ENCODE results near the gene ASB10.

ASB10 gene

GRCh38 chr7:151134743-151135524, 52.1 kb downstream of the ASB10 start:
- no peak for DNase-seq

GRCh38 chr7:151133986-151134742, 52.9 kb downstream of the ASB10 start:
- no peak for DNase-seq

GRCh38 chr7:151133266-151133985, 53.6 kb downstream of the ASB10 start:
- no peak for DNase-seq

DNA sequence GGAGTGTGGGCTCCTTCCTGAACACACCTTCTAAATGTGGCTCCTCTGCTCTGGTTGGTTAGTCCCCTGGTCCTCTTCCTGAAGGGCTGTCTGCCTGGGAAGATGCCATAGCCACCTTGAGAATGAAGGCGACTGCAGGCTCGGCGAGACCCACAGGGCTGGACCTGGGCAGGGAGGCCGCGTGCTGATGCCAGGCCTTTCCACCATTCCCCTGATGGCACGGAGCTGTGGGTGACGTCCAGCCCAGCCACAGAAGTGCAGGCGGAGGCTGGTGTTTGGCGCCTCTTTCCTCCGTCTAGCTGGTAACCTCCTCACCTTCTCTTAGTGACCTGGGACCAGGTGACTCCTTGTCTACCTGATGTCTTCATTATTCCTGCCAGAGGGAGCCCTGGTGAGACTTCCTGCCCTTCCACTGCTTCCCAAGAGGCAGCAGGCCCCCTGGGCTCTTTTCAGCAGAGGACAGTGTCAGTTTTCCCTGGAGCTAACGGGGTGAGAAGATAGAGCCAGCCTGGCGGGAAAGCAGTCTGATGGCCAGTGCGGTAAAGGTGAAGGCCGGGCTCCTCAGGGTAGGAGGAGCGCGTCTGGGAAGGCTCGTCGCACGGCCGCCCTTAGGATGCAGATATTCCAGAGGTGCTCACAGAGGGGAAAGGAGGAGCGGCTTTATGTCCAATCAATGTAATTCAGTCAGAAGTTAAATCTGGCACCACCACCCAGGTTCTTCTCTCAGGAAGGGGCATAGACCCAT, 54.4 kb downstream of the ASB10 start:
- DNase-seq = no peak

GRCh38 chr7:151131592-151132293, 55.3 kb downstream of the ASB10 start:
- no peak for DNase-seq

- no peak for DNase-seq
These were observed 55.8 kb downstream of the ASB10 start for GRCh38 chr7:151131224-151131591.

GRCh38 chr7:151130741-151131157, 56.3 kb downstream of the ASB10 start:
- no peak for DNase-seq

DNA sequence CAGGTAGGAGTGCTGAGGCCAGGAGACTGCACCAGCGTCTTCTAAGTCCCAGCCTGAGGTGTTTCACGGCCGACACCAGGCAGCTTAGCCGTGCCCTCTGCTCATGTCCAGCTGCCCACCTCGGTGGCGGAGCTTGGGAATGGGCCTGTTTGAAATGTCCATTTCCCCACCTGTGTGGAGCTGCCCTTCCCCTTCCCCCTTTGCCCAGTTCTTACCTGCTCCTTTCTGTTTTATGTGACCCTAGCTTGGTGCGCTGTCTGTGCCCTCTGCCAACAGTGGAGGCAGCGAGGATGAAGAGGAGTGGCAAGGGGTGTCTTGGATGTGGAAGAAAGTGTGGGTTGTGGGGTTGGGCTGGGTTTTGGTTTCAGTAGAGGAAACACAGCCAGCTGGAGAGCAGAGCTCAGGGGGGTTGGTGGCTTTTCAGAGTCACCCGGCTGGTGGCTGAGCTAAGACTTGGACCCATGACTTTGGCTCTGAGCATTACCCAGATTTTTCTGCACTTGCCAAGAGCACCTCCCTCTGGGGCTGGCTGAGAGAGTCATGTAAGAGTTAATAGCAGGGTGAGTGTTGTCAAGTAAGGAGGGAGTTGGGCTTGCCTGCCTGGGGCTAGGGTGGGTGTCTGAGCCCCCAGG, 57.0 kb downstream of the ASB10 start:
- no peak for DNase-seq

DNA sequence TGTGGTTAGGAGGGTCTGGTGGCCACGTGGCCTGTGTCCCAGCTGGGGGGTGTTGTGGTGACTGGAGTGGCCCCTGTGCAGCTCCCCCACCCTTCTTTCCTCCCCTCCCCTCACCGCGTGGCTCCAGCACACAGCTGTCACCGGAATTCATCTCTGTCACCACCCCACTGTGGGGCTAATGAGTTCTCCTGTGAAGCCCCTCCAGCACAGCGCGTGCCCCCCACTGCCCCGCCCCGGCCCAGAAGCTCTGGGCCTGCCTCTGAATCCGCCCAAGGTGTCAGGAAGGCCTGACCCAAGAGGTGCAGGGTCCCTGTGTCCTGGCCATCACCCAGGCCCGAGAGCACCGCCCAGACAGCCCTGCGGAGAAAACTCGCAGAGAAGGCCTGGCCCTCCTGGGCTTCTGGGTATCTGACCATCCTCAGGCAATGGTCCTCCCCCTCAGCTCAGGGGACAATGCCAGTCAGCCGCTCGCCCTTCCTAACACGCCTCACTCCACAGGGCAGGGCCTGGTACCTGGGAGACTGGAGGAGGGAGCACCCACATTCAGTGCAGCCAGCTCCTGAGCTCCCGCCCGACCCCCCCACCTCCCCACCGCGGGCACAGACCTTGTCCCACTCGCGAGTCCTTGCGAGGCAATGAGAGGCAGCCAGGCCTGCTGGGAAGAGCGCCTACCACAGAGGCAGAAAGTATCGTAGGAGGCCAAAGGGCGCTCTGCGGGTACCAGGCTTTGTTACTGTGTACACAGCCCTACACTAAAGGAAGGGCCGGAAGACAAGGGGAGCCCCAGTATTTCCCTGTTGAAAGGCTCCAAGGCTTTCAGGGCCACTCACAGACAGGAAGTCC, 57.7 kb downstream of the ASB10 start:
- no peak for DNase-seq

DNA sequence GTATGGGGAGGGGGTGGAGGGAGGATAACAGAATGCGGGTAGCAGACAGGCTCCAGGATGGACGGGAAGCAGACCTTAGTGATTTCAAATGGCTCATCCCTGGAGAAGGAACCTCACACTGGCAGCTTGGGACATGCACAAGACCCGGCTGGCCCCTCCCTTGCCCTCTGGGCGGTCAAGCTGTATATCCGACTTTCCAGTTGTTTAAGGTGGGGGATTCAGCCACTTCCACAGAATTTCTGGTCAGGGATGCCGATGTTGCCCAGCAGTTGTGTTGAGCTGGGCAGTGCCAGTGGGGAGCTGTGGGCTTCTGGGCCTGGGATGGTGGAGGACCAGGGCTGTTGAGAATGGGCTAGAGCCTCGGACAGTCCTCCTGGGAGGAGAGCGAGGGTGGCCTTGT, 58.3 kb downstream of the ASB10 start:
- DNase-seq = no peak

DNA sequence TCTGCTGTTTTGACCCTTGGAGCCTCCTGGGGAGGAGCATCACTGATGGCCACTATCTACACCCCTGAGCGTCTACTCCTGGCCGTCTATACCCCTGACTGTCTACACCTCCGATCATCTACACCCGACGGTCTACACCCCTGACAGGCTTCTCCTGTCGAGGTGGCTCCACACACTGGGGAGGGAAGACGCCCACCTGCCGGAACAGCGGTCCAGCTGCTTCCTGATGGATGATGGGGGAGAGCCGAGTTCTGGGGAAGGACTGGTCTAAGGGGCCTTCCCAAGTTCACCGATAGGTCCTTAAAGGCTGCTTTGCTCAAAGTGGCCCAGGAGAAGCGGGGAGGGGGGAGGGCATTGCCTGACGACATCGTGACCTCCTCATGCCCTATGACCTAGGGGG, 58.9 kb downstream of the ASB10 start:
- no peak for DNase-seq

DNA sequence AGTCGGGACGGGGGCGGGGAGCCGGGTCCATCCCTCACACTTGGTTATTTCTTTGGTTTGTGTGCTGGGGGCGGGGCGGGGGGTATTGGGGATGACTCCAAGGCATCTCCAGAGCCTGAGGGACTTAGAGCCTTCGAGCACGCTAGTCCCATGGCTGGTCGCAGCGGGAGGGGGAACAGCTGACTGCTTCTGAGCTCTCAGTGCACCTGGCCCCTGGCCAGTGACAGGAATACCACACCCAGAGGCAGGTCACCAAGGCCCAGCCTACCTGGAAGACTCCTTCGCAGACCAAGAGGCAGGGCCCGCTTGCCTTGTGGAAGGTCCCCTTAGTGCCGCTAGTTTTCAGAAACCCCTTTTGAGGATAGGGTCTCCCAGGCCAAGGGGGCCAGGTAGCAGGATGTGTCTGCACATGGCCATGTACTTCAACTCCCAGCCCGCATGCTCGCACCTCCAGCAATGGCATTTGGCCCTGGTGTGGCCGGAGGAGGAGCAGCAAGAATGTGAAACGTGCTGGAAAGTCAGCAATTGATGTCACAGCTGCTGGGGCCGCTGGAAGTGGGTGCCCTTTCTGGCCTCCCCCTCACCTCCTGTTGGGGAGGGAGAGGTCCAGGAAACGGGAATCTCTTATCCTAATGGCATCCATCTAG, 60.4 kb downstream of the ASB10 start:
- no peak for DNase-seq

DNA sequence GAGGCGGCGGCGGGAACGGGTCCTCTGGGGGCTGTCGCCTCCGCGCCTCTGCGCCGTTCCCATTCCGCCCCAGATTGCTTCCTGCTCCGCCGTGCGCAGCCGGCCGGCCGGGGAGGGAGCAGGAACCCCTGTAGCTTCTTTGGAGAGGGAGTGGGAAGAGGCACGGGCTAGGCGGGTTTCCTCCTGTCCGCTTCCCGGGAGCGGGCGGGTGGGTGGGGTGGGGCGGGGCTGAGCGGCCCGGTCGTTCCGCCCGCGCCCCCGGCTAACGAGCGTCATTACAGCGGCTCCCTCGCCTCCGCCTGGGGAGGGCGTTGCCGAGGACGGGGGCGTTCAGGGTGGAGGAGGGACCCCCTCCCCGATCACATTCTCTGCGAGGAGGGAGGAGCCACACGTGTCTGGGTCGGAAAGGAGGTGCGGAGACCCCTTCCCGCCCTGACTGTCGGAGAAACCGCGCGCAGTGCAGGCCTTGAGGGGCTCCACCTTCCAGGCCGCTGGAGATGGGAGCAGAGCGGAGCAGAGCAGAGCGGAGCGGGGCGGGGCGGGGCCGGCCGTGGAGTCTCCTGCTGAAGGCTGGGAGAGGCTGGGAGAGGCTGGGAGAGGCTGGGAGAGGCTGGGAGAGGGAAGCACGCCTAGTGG, 61.1 kb downstream of the ASB10 start:
- no peak for DNase-seq
